Loucy (cell line): ENCODE data around the gene SCAPER.

Source experiments
- H2AFZ ChIP-seq: fragments of 200-600 bp; sonication (generic); 2 replicates; pipeline ENCODE4 v1.6.0; 2016; ENCODE audit warnings: antibody characterized with exemption, mild to moderate bottlenecking, low read length, moderate library complexity
- H3F3A ChIP-seq: fragments of 200-600 bp; 2 replicates; pipeline ENCODE4 v1.6.0; 2016; ENCODE audit warnings: antibody characterized with exemption, low read depth, mild to moderate bottlenecking
- H3K27me3 ChIP-seq: fragments of 200-600 bp; sonication (generic); 2 replicates; pipeline ENCODE4 v1.6.1; 2014; ENCODE audit warnings: low read length, mild to moderate bottlenecking; ENCODE audit not compliant: insufficient read depth, poor library complexity, severe bottlenecking
- H3K36me3 ChIP-seq: fragments of 200-600 bp; sonication (generic); 2 replicates; pipeline ENCODE4 v1.6.1; 2016; ENCODE audit warnings: low read length; ENCODE audit not compliant: insufficient read depth
- H3K4me1 ChIP-seq: fragments of 200-600 bp; sonication (generic); 2 replicates; pipeline ENCODE4 v1.5.1; 2014; ENCODE audit warnings: low read length, mild to moderate bottlenecking; ENCODE audit not compliant: insufficient read depth, poor library complexity, severe bottlenecking
- H3K4me2 ChIP-seq: fragments of 200-600 bp; sonication (generic); 2 replicates; pipeline ENCODE4 v1.6.0; 2014; ENCODE audit warnings: antibody characterized with exemption, low read length, low read depth, mild to moderate bottlenecking; ENCODE audit not compliant: poor library complexity, severe bottlenecking
- H3K4me3 ChIP-seq: fragments of 200-600 bp; sonication (generic); 2 replicates; pipeline ENCODE4 v1.5.1; 2014; ENCODE audit warnings: low read length, mild to moderate bottlenecking, mixed read lengths; ENCODE audit not compliant: poor library complexity, severe bottlenecking
- H3K79me2 ChIP-seq: fragments of 200-600 bp; sonication (generic); 2 replicates; pipeline ENCODE4 v1.6.1; 2014; ENCODE audit warnings: low read length; ENCODE audit not compliant: insufficient read depth
- H3K9ac ChIP-seq: fragments of 200-600 bp; sonication (generic); 2 replicates; pipeline ENCODE4 v1.6.0; 2014; ENCODE audit warnings: mild to moderate bottlenecking, low read depth, low read length, moderate library complexity; ENCODE audit not compliant: poor library complexity, severe bottlenecking
- H3K9me2 ChIP-seq: fragments of 200-600 bp; sonication (generic); replicated peaks from 2 replicates; pipeline ENCODE4 v1.6.1; 2016; ENCODE audit warnings: low read depth, low read length, mixed read lengths
- H3K9me3 ChIP-seq: fragments of 200-600 bp; sonication (generic); 2 replicates; pipeline ENCODE4 v1.6.1; 2014; ENCODE audit warnings: mild to moderate bottlenecking, antibody characterized with exemption, low read length, low read depth; ENCODE audit not compliant: insufficient read depth
- H4K20me1 ChIP-seq: fragments of 200-600 bp; sonication (generic); 2 replicates; pipeline ENCODE4 v1.6.0; 2014; ENCODE audit warnings: antibody characterized with exemption, low read length, mild to moderate bottlenecking; ENCODE audit not compliant: insufficient read depth, poor library complexity, severe bottlenecking
- EZH2phosphoT487 ChIP-seq: fragments of 200-600 bp; IDR thresholded peaks from 2 replicates; pipeline ENCODE4 v1.6.1; 2018; ENCODE audit warnings: antibody characterized with exemption, mild to moderate bottlenecking, moderate library complexity, borderline replicate concordance
- TF ChIP-seq, protein P1 (sequence below): fragments of 200-600 bp; sonication (generic); conservative IDR thresholded peaks from 2 replicates; pipeline ENCODE4 v1.5.1; 2014; ENCODE audit warnings: mild to moderate bottlenecking, antibody characterized with exemption, low read length

The SCAPER gene

DNA sequence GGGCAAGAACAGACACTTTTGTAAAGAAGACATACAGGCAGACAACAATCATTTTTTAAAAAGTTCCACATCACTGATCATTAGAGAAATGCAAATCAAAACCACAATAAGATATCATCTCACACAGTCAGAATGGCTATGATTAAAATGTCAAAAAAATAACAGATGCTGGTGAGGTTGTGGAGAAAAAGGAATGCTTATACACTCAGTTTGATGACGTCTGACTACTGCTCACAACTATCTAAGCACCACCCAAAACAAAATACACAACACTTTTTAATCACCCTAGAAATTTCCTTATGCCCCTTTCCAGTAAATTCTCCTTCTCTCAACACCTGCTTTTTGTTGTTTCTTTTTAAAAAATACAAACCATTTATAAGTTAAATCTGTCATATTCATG lies 339.8 kb downstream of the SCAPER start:
- Histone ChIP-seq H3K4me2 (no peak overlapping the region), H3K9me3 (no peaks in the 10 kb centered on the region; the same call in 1 of the 2 replicates), H3K27me3 (no peaks in the 10 kb centered on the region), H3K9ac (no peak overlapping the region), H3K4me3 (no peak overlapping the region), H3K36me3 (peaks cover 6% of the 10 kb centered on the region; the same call in 1 of the 2 replicates), H3K4me1 (peaks cover 5% of the 10 kb centered on the region), H4K20me1 (no peaks in the 10 kb centered on the region), H3F3A (no peaks in the 10 kb centered on the region; the same call in 1 of the 2 replicates), H2AFZ (no peak overlapping the region), H3K79me2 (no peaks in the 10 kb centered on the region), H3K9me2 (no peaks in the 10 kb centered on the region)
- TF ChIP-seq, protein P1, sequence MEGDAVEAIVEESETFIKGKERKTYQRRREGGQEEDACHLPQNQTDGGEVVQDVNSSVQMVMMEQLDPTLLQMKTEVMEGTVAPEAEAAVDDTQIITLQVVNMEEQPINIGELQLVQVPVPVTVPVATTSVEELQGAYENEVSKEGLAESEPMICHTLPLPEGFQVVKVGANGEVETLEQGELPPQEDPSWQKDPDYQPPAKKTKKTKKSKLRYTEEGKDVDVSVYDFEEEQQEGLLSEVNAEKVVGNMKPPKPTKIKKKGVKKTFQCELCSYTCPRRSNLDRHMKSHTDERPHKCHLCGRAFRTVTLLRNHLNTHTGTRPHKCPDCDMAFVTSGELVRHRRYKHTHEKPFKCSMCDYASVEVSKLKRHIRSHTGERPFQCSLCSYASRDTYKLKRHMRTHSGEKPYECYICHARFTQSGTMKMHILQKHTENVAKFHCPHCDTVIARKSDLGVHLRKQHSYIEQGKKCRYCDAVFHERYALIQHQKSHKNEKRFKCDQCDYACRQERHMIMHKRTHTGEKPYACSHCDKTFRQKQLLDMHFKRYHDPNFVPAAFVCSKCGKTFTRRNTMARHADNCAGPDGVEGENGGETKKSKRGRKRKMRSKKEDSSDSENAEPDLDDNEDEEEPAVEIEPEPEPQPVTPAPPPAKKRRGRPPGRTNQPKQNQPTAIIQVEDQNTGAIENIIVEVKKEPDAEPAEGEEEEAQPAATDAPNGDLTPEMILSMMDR, result no peak
- TF ChIP-seq EZH2phosphoT487, result no peak

DNA sequence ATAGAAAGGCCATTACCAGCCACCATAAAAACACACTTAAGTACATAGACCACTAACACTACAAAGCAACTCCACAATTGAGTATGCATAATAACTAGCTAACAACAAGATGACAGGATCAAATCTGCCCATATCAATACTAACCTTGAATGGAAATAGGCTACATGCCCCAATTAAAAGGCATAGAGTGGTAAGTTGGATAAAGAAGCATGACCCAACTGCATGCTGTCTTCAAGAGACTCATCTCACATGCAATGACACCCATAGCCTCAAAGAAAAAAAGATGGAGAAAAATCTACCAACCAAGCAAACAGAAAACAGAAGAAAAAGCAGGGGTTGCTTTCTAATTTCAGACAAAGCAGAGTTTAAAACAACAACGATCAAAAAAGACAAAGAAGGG lies 349.9 kb downstream of the SCAPER start:
- Histone ChIP-seq H3K9me2 (no peaks in the 10 kb centered on the region), H3K9me3 (no peaks in the 10 kb centered on the region; the same call in 1 of the 2 replicates), H4K20me1 (no peaks in the 10 kb centered on the region), H3K4me1 (no peaks in the 10 kb centered on the region), H2AFZ (no peak overlapping the region), H3K4me3 (no peak overlapping the region), H3K36me3 (no peaks in the 10 kb centered on the region), H3F3A (no peaks in the 10 kb centered on the region), H3K27me3 (no peaks in the 10 kb centered on the region), H3K4me2 (no peak overlapping the region), H3K79me2 (no peaks in the 10 kb centered on the region), H3K9ac (no peak overlapping the region)
- TF ChIP-seq, protein P1, result no peak
- no peak for TF ChIP-seq EZH2phosphoT487

DNA sequence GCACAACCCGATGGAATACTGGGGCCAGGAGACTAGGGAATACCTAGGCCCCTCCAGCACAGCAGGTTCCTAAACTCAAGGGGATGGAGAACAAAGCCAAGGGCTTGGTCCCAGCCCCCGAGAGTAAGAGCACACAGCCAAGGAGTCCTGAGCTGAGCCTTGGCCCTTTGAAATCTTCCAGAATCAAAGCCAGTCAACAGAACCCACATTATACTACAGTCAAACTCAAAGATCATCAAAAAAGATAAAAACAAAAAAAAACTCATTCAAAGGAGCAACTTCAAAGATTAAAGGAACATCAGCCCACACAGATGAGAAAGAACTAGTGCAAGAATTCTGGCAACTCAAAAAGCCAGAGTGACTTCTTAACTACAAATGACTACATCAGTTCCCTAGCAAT lies 351.6 kb downstream of the SCAPER start:
- no peak overlapping the region for H3K9ac ChIP-seq
- H3K4me3 ChIP-seq, result no peak overlapping the region
- H3K79me2 ChIP-seq, result no peaks in the 10 kb centered on the region
- H3K4me1 ChIP-seq, result no peaks in the 10 kb centered on the region
- no peaks in the 10 kb centered on the region; the same call in 1 of the 2 replicates for H3K9me3 ChIP-seq
- H4K20me1 ChIP-seq, result no peaks in the 10 kb centered on the region
- H3K27me3 ChIP-seq, result no peaks in the 10 kb centered on the region
- no peak overlapping the region for H3K4me2 ChIP-seq
- no peaks in the 10 kb centered on the region for H3F3A ChIP-seq
- H3K36me3 ChIP-seq, result no peaks in the 10 kb centered on the region
- H3K9me2 ChIP-seq, result no peaks in the 10 kb centered on the region
- TF ChIP-seq, protein P1, result no peak
- TF ChIP-seq EZH2phosphoT487, result no peak
- H2AFZ ChIP-seq, result no peak overlapping the region
